ENCODE results near the gene PPP2R5D.

DNA sequence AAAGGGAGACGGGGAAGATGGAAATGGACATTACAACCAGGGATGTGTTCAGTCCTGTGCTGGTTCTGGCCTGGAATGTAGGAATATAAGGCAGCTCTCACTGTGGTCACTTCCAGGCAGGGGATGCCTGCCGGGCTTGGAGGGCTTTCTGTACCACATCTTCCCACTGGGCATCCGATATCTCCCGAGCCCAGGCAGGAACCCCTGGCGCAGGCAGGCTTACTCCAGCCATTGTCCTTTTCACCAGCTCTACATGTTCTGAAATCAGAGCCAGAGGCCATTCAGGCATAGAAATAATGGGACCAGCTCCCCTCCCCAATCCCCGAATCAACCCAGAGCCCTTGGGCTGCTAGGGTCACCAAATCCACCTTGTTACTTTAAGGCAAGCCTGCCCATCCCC, 28.0 kb downstream of the PPP2R5D start:
- no peak for TF ChIP-seq POLR2A (IDR thresholded peaks at IDR 0.05; ENCODE audit: low read depth, low read length)
- TF ChIP-seq POLR2AphosphoS5 (IDR thresholded peaks at IDR 0.05; ENCODE audit: low read depth, low read length), result no peak
- no peak for TF ChIP-seq TAF1 (IDR thresholded peaks at IDR 0.05; ENCODE audit: borderline replicate concordance, low read depth, low read length)

Measured in GM12892 (cell line).